GM23338 (cell line): Measurements from ENCODE around the gene DDX49. TPM values are rescaled to one million over a fixed set of nuclear protein-coding genes. Genes with fewer than 3 reads are reported as not detected.

Source experiments
- ATAC-seq: fragments of 200-7000 bp; cut with Tn5 transposase; 3 replicates; pipeline ENCODE4 v1.9.1; 2020
- DNase-seq: peaks from one replicate; pipeline ENCODE4 v3.0.0-alpha.2; 2015; ENCODE audit warnings: low spot score
- H2AFZ ChIP-seq: fragments of 200-600 bp; sonication (generic); 2 replicates; pipeline ENCODE4 v1.8.0; 2016; ENCODE audit warnings: antibody characterized with exemption, mild to moderate bottlenecking, moderate library complexity
- H3F3A ChIP-seq: fragments of 200-600 bp; sonication (generic); replicated peaks from 2 replicates; pipeline ENCODE4 v1.8.0; 2017; ENCODE audit warnings: antibody characterized with exemption, mixed run types, low read depth
- H3K27ac ChIP-seq: fragments of 200-600 bp; sonication (generic); 2 replicates; pipeline ENCODE4 v1.6.1; 2016; ENCODE audit warnings: low read depth
- H3K27me3 ChIP-seq: fragments of 200-600 bp; sonication (generic); 2 replicates; pipeline ENCODE4 v1.8.0; 2016; ENCODE audit warnings: mild to moderate bottlenecking, mixed run types, moderate library complexity; ENCODE audit not compliant: insufficient read depth
- H3K36me3 ChIP-seq: fragments of 200-600 bp; sonication (generic); 2 replicates; pipeline ENCODE4 v1.8.0; 2016; ENCODE audit warnings: mild to moderate bottlenecking; ENCODE audit not compliant: insufficient read depth
- H3K4me1 ChIP-seq: fragments of 200-600 bp; sonication (generic); 2 replicates; pipeline ENCODE4 v1.8.0; 2016; ENCODE audit warnings: mild to moderate bottlenecking, moderate library complexity; ENCODE audit not compliant: insufficient read depth
- H3K4me2 ChIP-seq: fragments of 200-600 bp; sonication (generic); 2 replicates; pipeline ENCODE4 v1.7.1; 2017; ENCODE audit warnings: mixed run types
- H3K4me3 ChIP-seq: fragments of 200-600 bp; sonication (generic); 2 replicates; pipeline ENCODE4 v1.6.1; 2016; ENCODE audit warnings: mixed run types
- H3K79me2 ChIP-seq: fragments of 200-600 bp; sonication (generic); replicated peaks from 2 replicates; pipeline ENCODE4 v1.8.0; 2017; ENCODE audit warnings: mild to moderate bottlenecking; ENCODE audit not compliant: insufficient read depth
- H3K9me2 ChIP-seq: fragments of 200-600 bp; sonication (generic); 2 replicates; pipeline ENCODE4 v1.8.0; 2017; ENCODE audit not compliant: insufficient read depth
- H4K20me1 ChIP-seq: fragments of 200-600 bp; sonication (generic); replicated peaks from 2 replicates; pipeline ENCODE4 v1.8.0; 2017; ENCODE audit warnings: mild to moderate bottlenecking; ENCODE audit not compliant: insufficient read depth
- H3K27ac Mint-ChIP-seq: 2 replicates; pipeline ENCODE4 v1.8.0; 2020; ENCODE audit warnings: inconsistent platforms, mild to moderate bottlenecking, moderate library complexity, mixed read lengths
- H3K27me3 Mint-ChIP-seq: 3 replicates; pipeline ENCODE4 v1.8.0; 2022; ENCODE audit warnings: low read depth, mild to moderate bottlenecking, moderate library complexity, mixed read lengths, inconsistent platforms; ENCODE audit not compliant: insufficient read depth, poor library complexity
- H3K36me3 Mint-ChIP-seq: 3 replicates; pipeline ENCODE4 v1.8.0; 2021; ENCODE audit warnings: low read depth, mild to moderate bottlenecking, inconsistent platforms, moderate library complexity, mixed read lengths
- H3K4me1 Mint-ChIP-seq: 3 replicates; pipeline ENCODE4 v1.8.0; 2020; ENCODE audit warnings: mild to moderate bottlenecking, inconsistent platforms, mixed read lengths
- H3K4me3 Mint-ChIP-seq: 3 replicates; pipeline ENCODE4 v1.8.0; 2021; ENCODE audit warnings: moderate library complexity, mild to moderate bottlenecking, inconsistent platforms, mixed read lengths
- H3K9me3 Mint-ChIP-seq: 3 replicates; pipeline ENCODE4 v1.8.0; 2020; ENCODE audit warnings: moderate library complexity, mild to moderate bottlenecking, inconsistent platforms, mixed read lengths
- CREB1 ChIP-seq: fragments of 250-450 bp; sonication (Bioruptor Pico); IDR thresholded peaks from 2 replicates; pipeline ENCODE4 v1.5.0; 2020; ENCODE audit warnings: low read depth, mild to moderate bottlenecking, moderate library complexity
- CTCF ChIP-seq, 2 experiments: fragments of 200-600 bp in 1 of 2; sonication (generic) in 1 of 2; conservative IDR thresholded peaks; 2 replicates each; pipeline versions ENCODE4 v1.5.1 to v1.6.1; 2016 to 2017; ENCODE audit warnings: antibody characterized with exemption in 2 of 2, low read depth in 2 of 2, mild to moderate bottlenecking in 2 of 2, moderate library complexity in 1 of 2
- EZH2 ChIP-seq: fragments of 200-600 bp; sonication (generic); IDR thresholded peaks from one replicate; pipeline ENCODE4 v1.8.0; 2017; ENCODE audit warnings: antibody characterized with exemption, mild to moderate bottlenecking, low read depth; ENCODE audit not compliant: unreplicated experiment
- EZH2phosphoT487 ChIP-seq: fragments of 200-600 bp; sonication (generic); IDR thresholded peaks from one replicate; pipeline ENCODE4 v1.8.1; 2018; ENCODE audit warnings: antibody characterized with exemption; ENCODE audit not compliant: unreplicated experiment
- JUNB ChIP-seq: IDR thresholded peaks from one replicate; pipeline ENCODE4 v1.6.1; 2016; ENCODE audit warnings: antibody characterized with exemption; ENCODE audit not compliant: unreplicated experiment
- NANOG ChIP-seq: IDR thresholded peaks from 2 replicates; pipeline ENCODE4 v1.6.1; 2016; ENCODE audit warnings: antibody characterized with exemption, borderline replicate concordance
- POLR2AphosphoS5 ChIP-seq: IDR thresholded peaks from 2 replicates; pipeline ENCODE4 v1.6.1; 2016; ENCODE audit warnings: antibody characterized with exemption, low read depth
- STAT1 ChIP-seq: IDR thresholded peaks from one replicate; pipeline ENCODE4 v1.6.1; 2016; ENCODE audit warnings: antibody characterized with exemption; ENCODE audit not compliant: unreplicated experiment
- ZNF114 ChIP-seq: fragments of 250-450 bp; sonication (Bioruptor Pico); IDR thresholded peaks from 2 replicates; pipeline ENCODE4 v1.5.0; 2020; ENCODE audit warnings: mild to moderate bottlenecking, moderate library complexity
- ZNF331 ChIP-seq: fragments of 250-450 bp; sonication (Bioruptor Pico); IDR thresholded peaks from 2 replicates; pipeline ENCODE4 v1.5.0; 2020; ENCODE audit warnings: low read depth, mild to moderate bottlenecking, moderate library complexity
- ZNF462 ChIP-seq: fragments of 250-450 bp; sonication (Bioruptor Pico); IDR thresholded peaks from 2 replicates; pipeline ENCODE4 v1.5.0; 2020; ENCODE audit warnings: mild to moderate bottlenecking, moderate library complexity
- polyA plus RNA-seq: library from polyadenylated mRNA; unstranded; fragments of >200 nt; fragmentation: Nextera tagmentation; extraction: Ambion mirVana; gene quantifications from 2 replicates; pipeline ENCODE4 v1.2.1, GENCODE V29; 2016
- total RNA-seq: library from RNA; depleted of rRNA; stranded (reverse); fragments of >200 nt; shearing (Covaris generic); gene quantifications from 2 replicates; pipeline ENCODE4 v1.2.3, GENCODE V29; 2014
- TF ChIP-seq, protein P1 (sequence below): IDR thresholded peaks from one replicate; pipeline ENCODE4 v1.6.1; 2018; ENCODE audit warnings: antibody characterized with exemption; ENCODE audit not compliant: unreplicated experiment
- TF ChIP-seq, protein P2 (sequence below): IDR thresholded peaks from 2 replicates; pipeline ENCODE4 v1.6.1; 2016; ENCODE audit warnings: antibody characterized with exemption

The DDX49 gene
- total and polyA plus RNA-seq, 2 experiments from 2014 or later: 40.2 to 75.3 TPM

DNA sequence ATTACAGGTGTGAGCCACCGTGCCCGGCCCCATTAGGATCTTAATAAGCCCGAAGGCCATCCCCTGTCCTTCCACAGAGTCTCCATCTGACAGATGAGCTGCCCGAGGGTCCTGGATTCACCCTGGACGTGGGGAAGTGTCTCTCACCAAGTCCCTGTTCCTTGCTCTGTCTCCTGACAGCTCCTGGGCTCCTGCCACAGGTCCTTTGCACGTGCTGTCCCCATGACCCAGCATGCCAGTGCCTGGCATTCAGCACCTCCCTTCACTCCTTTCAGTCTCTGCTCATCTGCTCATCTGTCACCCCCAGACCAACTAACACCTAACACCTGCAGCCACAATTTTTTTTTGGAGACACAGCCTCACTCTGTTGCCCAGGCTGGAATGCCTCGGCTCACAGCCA, 38.0 kb upstream of the DDX49 start:
- Histone ChIP-seq H3K9me2 (no peaks in the 10 kb centered on the region), H2AFZ (no peak overlapping the region), H4K20me1 (0 out of 2 replicates have a peak, but pooled peaks cover 3% of the 10 kb centered on the region), H3K27me3 (no peaks in the 10 kb centered on the region), H3F3A (no peaks in the 10 kb centered on the region; the same call in 1 of the 2 replicates), H3K4me2 (no peak overlapping the region), H3K27ac (no peak overlapping the region), H3K4me3 (no peak overlapping the region), H3K4me1 (no peaks in the 10 kb centered on the region), H3K79me2 (no peaks in the 10 kb centered on the region), H3K36me3 (no peaks in the 10 kb centered on the region)
- Mint-ChIP-seq H3K27ac (no peak overlapping the region), H3K4me1 (no peaks in the 10 kb centered on the region), H3K4me3 (no peak overlapping the region), H3K36me3 (peaks cover 56% of the 10 kb centered on the region), H3K27me3 (peaks cover 11% of the 10 kb centered on the region), H3K9me3 (no peaks in the 10 kb centered on the region; the same call in 2 of the 3 replicates)
- TF ChIP-seq ZNF331 (CRISPR knock-in tag) (no peak), ZNF462 (no peak), CTCF (conservative IDR thresholded peaks at IDR 0.05; ENCODE audit: low read depth in 2 of 2) (no peak), STAT1 (no peak), NANOG (no peak), EZH2phosphoT487 (no peak), JUNB (no peak), POLR2AphosphoS5 (no peak), CREB1 (CRISPR knock-in tag) (no peak), ZNF114 (CRISPR knock-in tag) (no peak), EZH2 (no peak)
- TF ChIP-seq, protein P1, sequence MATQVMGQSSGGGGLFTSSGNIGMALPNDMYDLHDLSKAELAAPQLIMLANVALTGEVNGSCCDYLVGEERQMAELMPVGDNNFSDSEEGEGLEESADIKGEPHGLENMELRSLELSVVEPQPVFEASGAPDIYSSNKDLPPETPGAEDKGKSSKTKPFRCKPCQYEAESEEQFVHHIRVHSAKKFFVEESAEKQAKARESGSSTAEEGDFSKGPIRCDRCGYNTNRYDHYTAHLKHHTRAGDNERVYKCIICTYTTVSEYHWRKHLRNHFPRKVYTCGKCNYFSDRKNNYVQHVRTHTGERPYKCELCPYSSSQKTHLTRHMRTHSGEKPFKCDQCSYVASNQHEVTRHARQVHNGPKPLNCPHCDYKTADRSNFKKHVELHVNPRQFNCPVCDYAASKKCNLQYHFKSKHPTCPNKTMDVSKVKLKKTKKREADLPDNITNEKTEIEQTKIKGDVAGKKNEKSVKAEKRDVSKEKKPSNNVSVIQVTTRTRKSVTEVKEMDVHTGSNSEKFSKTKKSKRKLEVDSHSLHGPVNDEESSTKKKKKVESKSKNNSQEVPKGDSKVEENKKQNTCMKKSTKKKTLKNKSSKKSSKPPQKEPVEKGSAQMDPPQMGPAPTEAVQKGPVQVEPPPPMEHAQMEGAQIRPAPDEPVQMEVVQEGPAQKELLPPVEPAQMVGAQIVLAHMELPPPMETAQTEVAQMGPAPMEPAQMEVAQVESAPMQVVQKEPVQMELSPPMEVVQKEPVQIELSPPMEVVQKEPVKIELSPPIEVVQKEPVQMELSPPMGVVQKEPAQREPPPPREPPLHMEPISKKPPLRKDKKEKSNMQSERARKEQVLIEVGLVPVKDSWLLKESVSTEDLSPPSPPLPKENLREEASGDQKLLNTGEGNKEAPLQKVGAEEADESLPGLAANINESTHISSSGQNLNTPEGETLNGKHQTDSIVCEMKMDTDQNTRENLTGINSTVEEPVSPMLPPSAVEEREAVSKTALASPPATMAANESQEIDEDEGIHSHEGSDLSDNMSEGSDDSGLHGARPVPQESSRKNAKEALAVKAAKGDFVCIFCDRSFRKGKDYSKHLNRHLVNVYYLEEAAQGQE: no peak
- TF ChIP-seq, protein P2, sequence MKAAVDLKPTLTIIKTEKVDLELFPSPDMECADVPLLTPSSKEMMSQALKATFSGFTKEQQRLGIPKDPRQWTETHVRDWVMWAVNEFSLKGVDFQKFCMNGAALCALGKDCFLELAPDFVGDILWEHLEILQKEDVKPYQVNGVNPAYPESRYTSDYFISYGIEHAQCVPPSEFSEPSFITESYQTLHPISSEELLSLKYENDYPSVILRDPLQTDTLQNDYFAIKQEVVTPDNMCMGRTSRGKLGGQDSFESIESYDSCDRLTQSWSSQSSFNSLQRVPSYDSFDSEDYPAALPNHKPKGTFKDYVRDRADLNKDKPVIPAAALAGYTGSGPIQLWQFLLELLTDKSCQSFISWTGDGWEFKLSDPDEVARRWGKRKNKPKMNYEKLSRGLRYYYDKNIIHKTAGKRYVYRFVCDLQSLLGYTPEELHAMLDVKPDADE: no peak
- no peak for DNase-seq
- no peak for ATAC-seq
